Mammary epithelial cell (primary cell): ENCODE data around the gene NDUFB6.

Source experiments
- EZH2 ChIP-seq: IDR thresholded peaks from 2 replicates; pipeline ENCODE4 v1.6.1; 2012; ENCODE audit warnings: low read length, inconsistent platforms, borderline replicate concordance
- TF ChIP-seq, protein P1 (sequence below), 2 donors: IDR thresholded peaks in 1 of 2; conservative IDR thresholded peaks in 1 of 2; 2 replicates each; pipeline ENCODE4 v1.5.1; 2011 to 2012; ENCODE audit warnings: inconsistent platforms in 2 of 2, low read length in 2 of 2, mild to moderate bottlenecking in 2 of 2, control low read depth in 1 of 2, low read depth in 1 of 2; ENCODE audit not compliant: insufficient read depth in 1 of 2; ENCODE audit errors: extremely low read depth in 1 of 2

DNA sequence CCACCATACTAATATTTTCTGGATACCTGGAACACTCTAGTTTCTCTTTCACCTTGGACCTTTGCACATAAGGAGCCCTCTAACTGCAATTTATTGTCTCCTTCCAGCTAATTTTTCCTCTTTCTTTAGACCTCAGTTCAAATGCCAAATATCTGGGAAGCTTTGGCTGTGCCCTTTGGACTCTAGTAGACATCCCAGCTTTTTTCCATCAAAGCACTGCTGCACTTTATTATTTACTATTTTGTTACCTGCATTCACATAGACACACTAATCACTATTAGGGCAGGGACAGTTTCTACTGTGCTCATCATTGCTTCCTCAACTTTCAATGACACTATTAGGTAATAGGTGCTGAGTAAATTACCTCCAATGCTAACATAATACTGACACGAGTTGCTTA lies 49.0 kb downstream of the NDUFB6 start:
- TF ChIP-seq, protein P1, sequence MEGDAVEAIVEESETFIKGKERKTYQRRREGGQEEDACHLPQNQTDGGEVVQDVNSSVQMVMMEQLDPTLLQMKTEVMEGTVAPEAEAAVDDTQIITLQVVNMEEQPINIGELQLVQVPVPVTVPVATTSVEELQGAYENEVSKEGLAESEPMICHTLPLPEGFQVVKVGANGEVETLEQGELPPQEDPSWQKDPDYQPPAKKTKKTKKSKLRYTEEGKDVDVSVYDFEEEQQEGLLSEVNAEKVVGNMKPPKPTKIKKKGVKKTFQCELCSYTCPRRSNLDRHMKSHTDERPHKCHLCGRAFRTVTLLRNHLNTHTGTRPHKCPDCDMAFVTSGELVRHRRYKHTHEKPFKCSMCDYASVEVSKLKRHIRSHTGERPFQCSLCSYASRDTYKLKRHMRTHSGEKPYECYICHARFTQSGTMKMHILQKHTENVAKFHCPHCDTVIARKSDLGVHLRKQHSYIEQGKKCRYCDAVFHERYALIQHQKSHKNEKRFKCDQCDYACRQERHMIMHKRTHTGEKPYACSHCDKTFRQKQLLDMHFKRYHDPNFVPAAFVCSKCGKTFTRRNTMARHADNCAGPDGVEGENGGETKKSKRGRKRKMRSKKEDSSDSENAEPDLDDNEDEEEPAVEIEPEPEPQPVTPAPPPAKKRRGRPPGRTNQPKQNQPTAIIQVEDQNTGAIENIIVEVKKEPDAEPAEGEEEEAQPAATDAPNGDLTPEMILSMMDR (conservative IDR thresholded peaks at IDR 0.05 in 1 of 2, IDR thresholded peaks at IDR 0.05 in 1 of 2; ENCODE audit: extremely low read depth in 1 of 2, insufficient read depth in 1 of 2, low read depth in 1 of 2, low read length in 2 of 2): no peak
- no peak for TF ChIP-seq EZH2
